ENCODE data around the gene DYNC1LI1. TPM values are rescaled to one million over a fixed set of nuclear protein-coding genes. Genes with fewer than 3 reads are reported as not detected.

Gene DYNC1LI1
- total and polyA plus RNA-seq, 2 experiments from 2014 or later: 45.1 to 48.0 TPM

DNA sequence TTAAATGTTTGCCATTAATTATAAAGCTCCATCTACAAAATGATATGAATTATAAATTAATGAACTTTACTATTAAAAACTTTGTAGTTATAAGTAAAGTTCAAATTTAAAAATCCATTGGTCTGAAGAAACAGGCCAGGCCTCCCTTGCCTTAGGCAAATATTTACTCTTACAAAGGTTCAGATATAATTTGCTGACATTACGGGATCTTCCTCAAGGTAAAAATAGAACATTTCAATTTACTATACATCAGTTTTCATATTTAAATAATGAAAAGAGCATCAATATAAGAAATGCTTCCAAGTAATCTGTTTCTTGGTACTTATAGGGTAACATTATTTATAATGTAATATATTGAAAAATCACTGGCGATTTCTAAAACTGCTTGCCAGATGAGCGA, 71.7 kb downstream of the DYNC1LI1 start:
- Mint-ChIP-seq H3K27me3 (ENCODE audit: insufficient read depth, low read depth, poor library complexity) (no peaks in the 10 kb centered on the region), H3K9me3 (no peaks in the 10 kb centered on the region), H3K4me1 (peaks cover 21% of the 10 kb centered on the region), H3K4me3 (no peak overlapping the region), H3K36me3 (ENCODE audit: low read depth) (peaks cover 6% of the 10 kb centered on the region; the same call in 2 of the 3 replicates), H3K27ac (no peak overlapping the region)
- Histone ChIP-seq H3K4me1 (ENCODE audit: insufficient read depth) (peaks cover 20% of the 10 kb centered on the region), H3K4me3 (no peak overlapping the region), H3F3A (replicated peaks; ENCODE audit: low read depth) (peaks cover 4% of the 10 kb centered on the region; the same call in 1 of the 2 replicates), H3K36me3 (ENCODE audit: insufficient read depth) (no peaks in the 10 kb centered on the region), H3K27me3 (ENCODE audit: insufficient read depth) (no peaks in the 10 kb centered on the region), H4K20me1 (replicated peaks; ENCODE audit: insufficient read depth) (0 out of 2 replicates have a peak, but pooled peaks cover 5% of the 10 kb centered on the region), H2AFZ (no peak overlapping the region), H3K4me2 (no peak overlapping the region), H3K27ac (ENCODE audit: low read depth) (no peak overlapping the region), H3K79me2 (replicated peaks; ENCODE audit: insufficient read depth) (peaks cover 70% of the 10 kb centered on the region), H3K9me2 (ENCODE audit: insufficient read depth) (no peaks in the 10 kb centered on the region)
- TF ChIP-seq ZNF114 (CRISPR knock-in tag; IDR thresholded peaks at IDR 0.05) (no peak), JUNB (IDR thresholded peaks at IDR 0.05; ENCODE audit: unreplicated experiment) (no peak), POLR2AphosphoS5 (IDR thresholded peaks at IDR 0.05; ENCODE audit: low read depth) (no peak), CTCF (conservative IDR thresholded peaks at IDR 0.05; ENCODE audit: low read depth in 2 of 2) (no peak), STAT1 (IDR thresholded peaks at IDR 0.05; ENCODE audit: unreplicated experiment) (no peak), CREB1 (CRISPR knock-in tag; IDR thresholded peaks at IDR 0.05; ENCODE audit: low read depth) (no peak), ZNF331 (CRISPR knock-in tag; IDR thresholded peaks at IDR 0.05; ENCODE audit: low read depth) (no peak)
- TF ChIP-seq, protein P1, sequence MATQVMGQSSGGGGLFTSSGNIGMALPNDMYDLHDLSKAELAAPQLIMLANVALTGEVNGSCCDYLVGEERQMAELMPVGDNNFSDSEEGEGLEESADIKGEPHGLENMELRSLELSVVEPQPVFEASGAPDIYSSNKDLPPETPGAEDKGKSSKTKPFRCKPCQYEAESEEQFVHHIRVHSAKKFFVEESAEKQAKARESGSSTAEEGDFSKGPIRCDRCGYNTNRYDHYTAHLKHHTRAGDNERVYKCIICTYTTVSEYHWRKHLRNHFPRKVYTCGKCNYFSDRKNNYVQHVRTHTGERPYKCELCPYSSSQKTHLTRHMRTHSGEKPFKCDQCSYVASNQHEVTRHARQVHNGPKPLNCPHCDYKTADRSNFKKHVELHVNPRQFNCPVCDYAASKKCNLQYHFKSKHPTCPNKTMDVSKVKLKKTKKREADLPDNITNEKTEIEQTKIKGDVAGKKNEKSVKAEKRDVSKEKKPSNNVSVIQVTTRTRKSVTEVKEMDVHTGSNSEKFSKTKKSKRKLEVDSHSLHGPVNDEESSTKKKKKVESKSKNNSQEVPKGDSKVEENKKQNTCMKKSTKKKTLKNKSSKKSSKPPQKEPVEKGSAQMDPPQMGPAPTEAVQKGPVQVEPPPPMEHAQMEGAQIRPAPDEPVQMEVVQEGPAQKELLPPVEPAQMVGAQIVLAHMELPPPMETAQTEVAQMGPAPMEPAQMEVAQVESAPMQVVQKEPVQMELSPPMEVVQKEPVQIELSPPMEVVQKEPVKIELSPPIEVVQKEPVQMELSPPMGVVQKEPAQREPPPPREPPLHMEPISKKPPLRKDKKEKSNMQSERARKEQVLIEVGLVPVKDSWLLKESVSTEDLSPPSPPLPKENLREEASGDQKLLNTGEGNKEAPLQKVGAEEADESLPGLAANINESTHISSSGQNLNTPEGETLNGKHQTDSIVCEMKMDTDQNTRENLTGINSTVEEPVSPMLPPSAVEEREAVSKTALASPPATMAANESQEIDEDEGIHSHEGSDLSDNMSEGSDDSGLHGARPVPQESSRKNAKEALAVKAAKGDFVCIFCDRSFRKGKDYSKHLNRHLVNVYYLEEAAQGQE (IDR thresholded peaks at IDR 0.05; ENCODE audit: unreplicated experiment): no peak
- ATAC-seq: no peak
- DNase-seq (ENCODE audit: low spot score): no peak

DNA sequence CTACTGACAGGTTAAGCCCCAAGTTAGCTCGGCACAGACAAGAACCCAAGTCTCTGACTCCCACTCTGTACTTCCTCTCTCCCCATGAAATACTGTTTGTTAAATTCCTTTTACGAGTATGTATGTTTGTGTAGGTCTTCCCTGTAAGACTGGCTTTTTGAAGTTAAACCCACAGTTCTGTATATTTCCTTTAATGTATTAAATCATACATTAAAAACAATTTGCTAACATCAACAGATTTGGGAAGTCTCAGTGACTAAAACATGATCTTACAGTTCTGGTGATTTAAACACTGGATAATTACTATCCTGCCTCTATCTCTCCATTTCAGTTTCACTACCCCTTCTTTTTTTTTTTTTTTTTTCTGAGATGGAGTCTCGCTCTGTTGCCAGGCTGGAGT, 72.4 kb downstream of the DYNC1LI1 start:
- peaks cover 5% of the 10 kb centered on the region; the same call in 1 of the 2 replicates for H4K20me1 ChIP-seq (replicated peaks; ENCODE audit: insufficient read depth)
- no peak for TF ChIP-seq NANOG (IDR thresholded peaks at IDR 0.05; ENCODE audit: borderline replicate concordance)
- no peak for TF ChIP-seq CTCF (conservative IDR thresholded peaks at IDR 0.05; ENCODE audit: low read depth in 2 of 2)

More for the DNA sequence above, 72.4 kb downstream of the DYNC1LI1 start:
- ATAC-seq: no peak
- Histone ChIP-seq H3K79me2 (replicated peaks; ENCODE audit: insufficient read depth) (peaks cover 78% of the 10 kb centered on the region), H3F3A (replicated peaks; ENCODE audit: low read depth) (0 out of 2 replicates have a peak, but pooled peaks cover 4% of the 10 kb centered on the region), H3K27me3 (ENCODE audit: insufficient read depth) (no peaks in the 10 kb centered on the region), H3K4me2 (no peak overlapping the region), H3K4me3 (no peak overlapping the region), H3K4me1 (ENCODE audit: insufficient read depth) (peaks cover 12% of the 10 kb centered on the region), H3K9me2 (ENCODE audit: insufficient read depth) (no peaks in the 10 kb centered on the region), H3K36me3 (ENCODE audit: insufficient read depth) (no peaks in the 10 kb centered on the region), H3K27ac (ENCODE audit: low read depth) (no peak overlapping the region), H2AFZ (no peak overlapping the region)
- Mint-ChIP-seq H3K27me3 (ENCODE audit: insufficient read depth, low read depth, poor library complexity) (no peaks in the 10 kb centered on the region), H3K4me3 (no peak overlapping the region), H3K27ac (no peak overlapping the region), H3K36me3 (ENCODE audit: low read depth) (peaks cover 6% of the 10 kb centered on the region; the same call in 2 of the 3 replicates), H3K4me1 (peaks cover 15% of the 10 kb centered on the region), H3K9me3 (no peaks in the 10 kb centered on the region)
- DNase-seq (ENCODE audit: low spot score): no peak

Data from GM23338 (cell line).